GM21737 (cell line): ENCODE measurements around the gene HRC.
"Not testable (repeated sequence)": the region's sequence is repeated elsewhere in the genome, so short reads cannot be mapped to it uniquely, and the experiment has no call there.

ENCODE experiments used
- ATAC-seq: cut with Tn5 transposase; IDR thresholded peaks from one replicate; pipeline ENCODE4 v1.9.1; 2021; ENCODE audit warnings: mild to moderate bottlenecking, moderate library complexity; ENCODE audit not compliant: unreplicated experiment

Gene HRC

DNA sequence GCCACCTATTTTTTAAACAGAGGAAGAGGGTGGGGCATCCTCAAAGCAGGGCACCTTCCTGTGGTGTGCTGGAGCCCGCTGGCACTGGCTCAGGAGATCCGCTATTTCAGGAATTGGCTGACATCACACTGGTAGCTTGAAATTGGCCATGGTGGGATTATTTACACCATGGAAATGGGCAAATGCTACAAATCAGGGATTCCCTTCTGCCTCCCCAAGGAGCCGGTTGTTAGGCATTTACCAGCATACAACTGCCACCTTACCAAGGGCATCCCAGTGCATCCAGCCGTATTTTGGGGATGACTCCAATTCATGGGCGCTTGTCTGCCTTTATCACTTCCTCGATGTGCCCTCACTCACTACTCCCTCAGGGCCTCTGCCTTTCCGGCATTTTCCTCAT, 14.2 kb downstream of the HRC start:
- no peak for ATAC-seq

DNA sequence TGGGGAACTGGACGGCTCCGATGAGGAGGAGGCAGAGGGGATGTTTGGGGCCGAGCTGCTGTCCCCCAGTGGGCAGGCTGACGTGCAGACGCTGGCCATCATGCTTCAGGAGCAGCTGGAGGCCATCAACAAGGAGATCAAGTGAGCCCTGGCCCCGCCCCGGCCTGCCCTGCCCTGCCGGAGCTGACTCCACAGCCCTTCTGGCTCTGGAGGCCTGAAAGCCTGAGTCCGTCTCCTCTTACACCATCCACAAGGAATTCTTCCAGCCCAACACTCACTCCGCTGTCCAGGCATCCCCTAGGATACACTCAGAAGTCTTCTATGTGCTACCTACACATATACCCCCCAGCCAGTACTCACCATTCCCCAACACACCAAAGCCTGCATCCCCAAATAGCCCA, 18.4 kb downstream of the HRC start:
- ATAC-seq, result no peak

DNA sequence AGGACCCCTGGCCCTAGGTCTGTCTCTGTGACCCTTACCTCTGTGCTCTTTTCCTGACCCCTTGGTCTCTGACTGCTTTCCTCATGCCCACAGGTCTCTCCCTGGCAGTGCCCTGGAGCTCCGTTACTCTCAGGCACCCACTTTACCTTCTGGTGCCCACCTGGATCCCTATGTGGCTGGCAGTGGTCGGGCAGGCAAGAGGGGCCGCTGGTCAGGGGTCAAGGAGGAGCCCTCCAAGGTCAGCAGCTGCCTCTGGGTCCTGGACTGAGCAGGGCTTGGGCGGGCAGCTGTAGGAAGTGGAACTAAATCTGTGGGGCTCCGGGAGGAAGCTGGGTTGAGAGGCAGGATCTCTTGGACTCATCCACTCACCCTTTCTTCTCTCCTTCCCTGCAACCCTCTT, 19.5 kb downstream of the HRC start:
- no peak for ATAC-seq

DNA sequence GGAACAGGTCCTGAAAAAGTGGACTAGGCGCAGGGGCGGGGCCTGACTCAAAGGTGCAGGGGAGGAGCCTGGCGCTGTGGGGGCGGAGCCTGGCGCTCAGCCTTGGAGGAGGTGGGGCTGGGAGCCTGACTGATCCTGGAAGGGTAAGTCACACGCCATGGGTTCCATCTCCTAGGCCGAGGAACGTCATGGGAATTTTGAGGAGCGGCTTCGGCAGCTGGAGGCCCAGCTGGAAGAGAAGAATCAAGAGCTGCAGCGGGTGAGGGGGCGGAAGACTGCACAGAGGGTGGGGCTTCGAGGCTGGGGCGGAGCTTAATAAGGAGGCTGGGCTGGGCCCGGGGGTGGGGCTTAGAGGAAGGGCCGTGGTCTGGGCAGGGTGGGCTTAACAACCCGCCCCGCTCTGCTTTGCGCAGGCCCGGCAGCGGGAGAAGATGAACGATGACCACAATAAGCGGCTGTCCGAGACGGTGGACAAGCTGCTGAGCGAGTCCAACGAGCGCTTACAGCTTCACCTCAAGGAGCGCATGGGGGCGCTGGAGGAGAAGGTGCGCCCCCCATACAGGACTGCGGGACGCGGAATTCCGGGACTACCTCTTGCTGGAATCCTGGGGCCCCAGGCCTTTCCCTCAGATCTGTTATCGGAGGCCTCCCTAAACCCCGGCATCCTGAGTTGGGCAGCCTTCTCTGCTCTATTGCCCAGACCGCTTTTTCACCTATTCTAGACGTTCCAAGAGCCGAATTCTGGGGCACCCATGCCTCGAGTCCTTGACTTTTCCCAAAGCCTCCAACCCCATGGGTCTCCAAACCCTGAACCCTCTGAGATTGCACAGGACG, 21.4 kb downstream of the HRC start:
- ATAC-seq, result no peak

DNA sequence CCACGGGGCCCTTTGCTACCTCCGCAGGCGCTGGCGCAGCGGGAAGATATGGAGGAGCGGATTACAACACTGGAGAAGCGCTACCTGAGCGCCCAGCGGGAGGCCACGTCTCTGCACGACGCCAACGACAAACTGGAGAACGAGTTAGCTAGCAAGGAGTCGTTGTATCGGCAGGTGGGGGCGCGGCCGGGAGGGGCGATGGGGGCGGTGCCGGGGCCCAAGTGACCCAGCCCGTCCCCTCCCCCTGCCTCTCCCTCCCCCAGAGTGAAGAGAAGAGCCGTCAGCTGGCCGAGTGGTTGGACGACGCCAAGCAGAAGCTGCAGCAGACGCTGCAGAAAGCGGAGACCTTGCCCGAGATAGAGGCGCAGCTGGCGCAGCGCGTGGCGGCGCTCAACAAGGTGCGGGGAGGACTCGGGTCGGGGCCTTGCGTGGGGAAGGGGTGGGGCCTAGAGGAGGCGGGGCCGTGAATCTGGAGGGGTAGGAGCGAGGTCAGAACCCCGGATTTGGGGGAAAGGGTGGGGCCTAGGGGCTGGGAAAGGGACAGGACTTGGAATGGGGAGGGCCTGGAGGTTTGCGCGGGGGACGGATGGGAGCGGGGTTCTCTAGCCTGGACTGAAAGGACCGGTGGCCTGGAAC, 22.1 kb downstream of the HRC start:
- ATAC-seq, result no peak

DNA sequence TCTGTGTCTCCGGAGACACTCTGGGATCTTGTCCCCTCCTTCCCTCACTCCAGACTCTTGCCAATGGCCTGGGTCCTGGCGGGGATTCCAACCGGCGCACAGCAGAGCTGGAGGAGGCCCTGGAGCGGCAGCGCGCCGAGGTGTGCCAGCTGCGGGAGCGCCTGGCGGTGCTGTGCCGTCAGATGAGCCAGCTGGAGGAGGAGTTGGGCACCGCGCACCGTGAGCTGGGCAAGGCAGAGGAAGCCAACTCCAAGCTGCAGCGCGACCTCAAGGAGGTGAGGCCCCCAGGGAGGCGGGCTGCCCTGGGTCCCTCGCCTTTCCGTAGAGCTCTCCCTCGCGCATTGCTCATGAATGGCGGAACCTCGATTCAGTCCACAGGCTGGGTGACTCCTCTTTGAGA, 24.9 kb downstream of the HRC start:
- ATAC-seq, result no peak

DNA sequence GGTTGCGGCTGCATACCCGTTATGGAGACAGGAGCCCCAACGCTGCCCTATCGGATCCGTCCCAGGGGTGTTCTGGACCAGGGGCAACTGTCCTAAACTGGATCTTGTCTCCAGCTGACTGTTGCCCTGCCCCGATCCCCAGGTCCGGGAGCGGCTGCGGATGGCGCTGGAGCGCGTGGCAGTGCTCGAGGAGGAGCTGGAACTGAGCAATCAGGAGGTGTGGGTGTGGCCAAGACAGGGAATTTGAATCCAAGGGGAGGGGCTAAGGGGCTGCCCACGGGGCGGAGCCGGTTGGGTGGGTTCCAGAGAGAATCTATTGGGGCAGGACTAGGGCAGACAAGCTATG, 26.0 kb downstream of the HRC start:
- ATAC-seq, result no peak

DNA sequence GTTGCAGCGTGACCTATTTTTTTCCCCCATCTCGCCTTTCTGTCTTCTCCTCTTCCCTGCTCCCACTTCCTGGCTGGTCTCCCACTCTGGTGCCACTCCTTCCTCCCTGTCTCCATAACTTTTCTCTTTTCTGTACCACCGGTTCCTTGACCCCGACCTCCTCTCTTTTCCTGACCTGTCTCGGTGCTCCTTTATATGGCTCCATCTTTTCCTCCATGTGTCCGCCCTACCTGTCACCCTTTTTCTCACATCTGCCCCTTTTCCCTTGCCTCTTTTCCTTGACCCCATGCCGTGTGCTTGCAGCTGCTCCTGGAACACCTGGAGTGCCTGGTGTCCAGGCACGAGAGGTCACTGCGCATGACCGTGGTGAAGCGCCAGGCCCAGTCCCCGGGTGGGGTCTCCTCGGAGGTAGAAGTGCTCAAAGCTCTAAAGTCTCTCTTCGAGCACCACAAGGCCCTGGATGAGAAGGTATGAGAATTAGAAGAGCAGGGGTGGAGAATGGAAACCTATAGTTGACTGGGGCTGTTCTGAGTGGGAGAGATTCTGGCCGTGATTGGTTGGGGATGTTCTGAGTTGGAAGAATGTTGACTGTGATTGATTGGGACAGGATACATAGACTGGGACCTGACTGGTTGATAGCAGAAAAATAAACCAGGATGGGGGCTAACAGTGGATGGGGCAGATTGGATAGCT, 26.5 kb downstream of the HRC start:
- no peak for ATAC-seq

DNA sequence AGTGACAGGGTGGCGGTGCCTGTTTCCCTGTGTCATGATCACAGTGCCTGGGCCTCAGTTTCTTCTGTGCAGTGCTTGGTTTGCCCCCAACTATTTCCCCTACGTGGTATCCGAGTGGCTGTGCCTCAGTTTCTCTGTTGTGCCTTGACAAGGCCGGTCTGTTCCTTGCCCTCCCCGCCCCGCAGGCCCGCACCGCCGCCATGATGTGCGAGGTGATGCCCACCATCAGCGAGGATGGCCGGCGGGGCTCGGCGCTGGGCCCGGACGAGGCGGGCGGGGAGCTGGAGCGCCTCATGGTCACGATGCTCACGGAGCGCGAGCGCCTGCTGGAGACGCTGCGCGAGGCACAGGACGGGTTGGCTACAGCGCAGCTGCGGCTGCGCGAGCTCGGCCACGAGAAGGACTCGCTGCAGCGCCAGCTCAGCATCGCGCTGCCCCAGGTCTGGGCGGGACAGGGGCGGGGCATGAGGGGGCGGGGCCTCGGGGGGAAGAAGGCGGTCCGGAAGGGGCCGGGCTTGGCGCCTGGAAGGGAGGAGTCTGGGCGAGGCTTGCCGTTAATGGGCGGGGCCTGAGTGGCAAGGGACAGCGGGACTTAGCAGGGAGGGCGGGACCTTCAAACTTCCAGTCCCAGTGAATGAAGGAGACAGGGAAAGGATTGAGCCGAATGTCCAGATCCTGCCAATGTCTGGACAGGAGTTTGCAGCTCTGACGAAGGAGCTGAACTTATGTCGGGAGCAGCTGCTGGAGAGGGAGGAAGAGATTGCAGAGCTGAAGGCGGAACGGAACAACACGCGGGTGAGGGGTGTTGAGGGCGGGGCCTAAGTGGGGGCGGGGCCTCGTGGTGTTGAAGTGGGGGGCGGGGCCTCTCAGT, 27.3 kb downstream of the HRC start:
- ATAC-seq, result peak; percentile 85

DNA sequence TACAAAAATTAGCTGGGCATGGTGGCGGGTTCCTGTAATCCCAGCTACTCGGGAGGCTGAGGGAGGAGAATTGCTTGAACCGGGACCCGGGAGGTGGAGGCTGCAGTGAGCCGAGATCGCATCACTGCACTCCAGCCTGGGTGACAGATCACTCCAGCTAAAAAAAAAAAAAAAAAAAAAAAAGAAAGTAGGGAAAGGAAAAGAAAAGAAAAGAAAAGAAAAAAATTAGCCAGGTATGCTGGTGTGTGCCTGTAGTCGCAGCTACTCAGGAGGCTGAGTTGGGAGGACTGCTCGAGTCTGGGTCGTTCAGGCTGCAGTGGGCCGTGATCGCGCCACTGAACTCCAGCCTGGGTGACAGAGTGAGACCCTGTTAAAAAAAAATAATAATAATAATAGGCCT, 28.0 kb downstream of the HRC start:
- ATAC-seq, result not testable (repeated sequence)

DNA sequence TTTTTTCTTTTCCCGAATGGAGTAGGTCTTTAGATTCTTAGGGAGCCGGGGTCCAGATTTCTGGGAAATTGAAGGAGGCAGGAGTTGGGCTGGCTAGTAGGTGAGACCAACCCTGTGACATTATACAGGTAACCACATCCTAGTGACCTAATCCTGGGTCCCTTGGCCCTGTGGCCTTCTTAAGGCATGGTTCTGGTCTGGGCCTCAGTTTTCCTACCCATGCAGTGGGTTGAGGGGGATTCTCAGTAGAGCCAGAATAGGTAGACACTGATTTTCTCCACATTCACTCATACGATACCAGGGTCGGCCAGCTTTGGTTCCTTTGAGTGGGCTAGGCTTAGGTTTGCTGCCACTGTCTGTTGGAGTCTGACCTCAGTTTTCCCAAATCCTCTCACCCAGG, 28.6 kb downstream of the HRC start:
- no peak for ATAC-seq

DNA sequence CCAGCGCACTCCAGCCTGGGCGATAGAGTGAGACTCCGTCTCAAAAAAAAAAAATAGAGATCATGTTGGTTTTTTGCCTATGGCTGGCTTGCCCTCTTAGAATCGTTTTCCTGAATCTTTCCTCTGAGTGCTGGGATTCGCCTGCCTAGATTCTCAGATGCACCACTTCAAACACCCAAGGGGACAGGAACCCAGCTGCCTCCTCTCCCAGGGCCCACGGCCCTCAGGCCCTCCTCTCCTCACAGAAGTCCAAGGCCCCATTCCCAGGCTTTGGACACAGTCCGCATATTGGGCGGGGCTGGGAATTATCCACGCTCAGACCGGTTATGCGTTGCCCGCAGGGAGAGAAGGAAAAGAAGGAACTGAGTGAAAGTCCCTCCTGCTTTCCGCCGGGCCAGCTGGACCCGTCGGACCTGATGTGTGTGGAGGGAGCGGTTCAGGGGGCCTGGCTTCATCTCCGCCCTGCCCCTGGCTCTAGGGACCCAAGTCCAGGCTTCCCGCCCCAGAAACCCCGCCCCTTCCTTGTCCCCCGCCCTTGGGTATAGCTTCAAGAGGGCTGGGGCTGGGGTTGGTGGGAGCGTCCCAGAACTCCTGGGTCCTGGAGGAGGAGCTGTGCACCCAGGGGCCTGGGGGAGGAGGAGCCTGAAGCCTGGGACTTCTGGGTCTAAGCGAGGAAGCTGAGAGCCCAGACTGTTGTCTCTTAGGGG, 30.0 kb downstream of the HRC start:
- ATAC-seq, result no peak

DNA sequence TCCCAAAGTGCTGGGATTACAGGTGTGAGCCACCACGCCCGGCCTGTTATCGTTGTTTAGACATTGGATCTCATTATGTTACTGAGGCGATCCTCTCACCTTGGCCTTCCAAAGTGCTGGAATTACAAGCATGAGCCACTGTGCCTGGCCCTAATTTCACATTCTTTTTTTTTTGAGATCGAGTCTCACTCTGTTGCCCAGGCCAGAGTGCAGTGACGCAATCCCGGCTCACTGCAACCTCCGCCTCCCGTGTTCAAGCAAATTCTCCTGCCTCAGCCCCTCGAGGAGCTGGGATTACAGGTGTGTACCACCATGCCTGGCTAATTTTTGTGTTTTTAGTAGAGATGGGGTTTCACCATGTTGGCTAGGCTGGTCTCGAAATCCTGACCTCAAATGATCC, 31.9 kb downstream of the HRC start:
- ATAC-seq, result not testable (repeated sequence)

DNA sequence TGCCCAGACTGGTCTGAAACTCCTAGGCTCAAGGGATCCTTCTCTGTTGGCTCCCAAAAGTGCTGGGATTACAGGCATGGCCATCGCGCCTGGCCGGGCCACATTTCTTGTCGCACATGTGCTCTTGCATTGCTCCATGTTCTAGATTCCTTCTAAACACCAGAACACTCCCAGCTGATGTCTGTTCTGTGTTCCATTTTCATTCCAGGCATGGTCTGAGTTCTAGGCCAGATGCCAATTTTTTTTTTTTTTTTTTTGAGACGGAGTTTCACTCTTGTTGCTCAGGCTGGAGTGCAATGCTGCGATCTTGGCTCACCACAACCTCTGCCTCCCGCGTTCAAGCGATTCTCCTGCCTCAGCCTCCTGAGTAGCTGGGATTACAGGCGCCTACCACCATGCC, 33.4 kb downstream of the HRC start:
- not testable (repeated sequence) for ATAC-seq

DNA sequence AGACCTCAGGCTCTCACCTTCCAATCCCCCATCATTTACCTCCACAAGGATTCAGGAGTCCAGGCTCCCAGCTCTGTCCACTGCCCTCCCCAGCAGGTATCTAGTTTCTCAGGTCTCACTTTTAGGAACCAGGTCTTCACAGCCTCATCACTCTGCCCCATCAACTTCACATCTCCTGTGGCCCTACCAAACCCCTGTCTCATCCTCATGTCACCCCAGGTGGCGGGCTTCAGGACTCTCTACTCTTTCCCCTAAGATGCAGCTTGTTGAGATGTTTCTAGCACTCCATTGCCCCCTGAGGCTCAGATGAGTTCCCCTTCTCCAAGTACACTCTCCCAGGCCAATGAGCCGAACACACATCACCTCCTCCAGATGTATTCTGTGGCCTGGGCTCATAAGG, 34.3 kb downstream of the HRC start:
- no peak for ATAC-seq

DNA sequence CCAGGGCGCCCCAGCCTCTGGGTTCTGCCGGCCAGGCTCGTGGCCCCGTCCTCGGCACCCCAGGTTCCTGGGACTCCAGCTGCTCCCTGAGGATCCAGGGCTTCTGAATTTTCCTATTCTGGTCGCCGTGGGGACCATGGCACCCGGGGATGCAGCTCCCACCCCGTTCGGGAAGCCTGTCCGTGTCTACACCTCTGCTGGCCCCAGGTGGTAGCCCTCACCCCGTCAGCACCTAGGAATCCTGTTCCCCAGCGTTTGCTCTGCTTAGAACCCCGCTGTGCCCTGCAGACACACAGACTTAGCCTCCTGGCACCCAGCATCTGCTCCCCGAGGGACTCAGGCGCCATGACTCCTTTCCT, 34.9 kb downstream of the HRC start:
- no peak for ATAC-seq

DNA sequence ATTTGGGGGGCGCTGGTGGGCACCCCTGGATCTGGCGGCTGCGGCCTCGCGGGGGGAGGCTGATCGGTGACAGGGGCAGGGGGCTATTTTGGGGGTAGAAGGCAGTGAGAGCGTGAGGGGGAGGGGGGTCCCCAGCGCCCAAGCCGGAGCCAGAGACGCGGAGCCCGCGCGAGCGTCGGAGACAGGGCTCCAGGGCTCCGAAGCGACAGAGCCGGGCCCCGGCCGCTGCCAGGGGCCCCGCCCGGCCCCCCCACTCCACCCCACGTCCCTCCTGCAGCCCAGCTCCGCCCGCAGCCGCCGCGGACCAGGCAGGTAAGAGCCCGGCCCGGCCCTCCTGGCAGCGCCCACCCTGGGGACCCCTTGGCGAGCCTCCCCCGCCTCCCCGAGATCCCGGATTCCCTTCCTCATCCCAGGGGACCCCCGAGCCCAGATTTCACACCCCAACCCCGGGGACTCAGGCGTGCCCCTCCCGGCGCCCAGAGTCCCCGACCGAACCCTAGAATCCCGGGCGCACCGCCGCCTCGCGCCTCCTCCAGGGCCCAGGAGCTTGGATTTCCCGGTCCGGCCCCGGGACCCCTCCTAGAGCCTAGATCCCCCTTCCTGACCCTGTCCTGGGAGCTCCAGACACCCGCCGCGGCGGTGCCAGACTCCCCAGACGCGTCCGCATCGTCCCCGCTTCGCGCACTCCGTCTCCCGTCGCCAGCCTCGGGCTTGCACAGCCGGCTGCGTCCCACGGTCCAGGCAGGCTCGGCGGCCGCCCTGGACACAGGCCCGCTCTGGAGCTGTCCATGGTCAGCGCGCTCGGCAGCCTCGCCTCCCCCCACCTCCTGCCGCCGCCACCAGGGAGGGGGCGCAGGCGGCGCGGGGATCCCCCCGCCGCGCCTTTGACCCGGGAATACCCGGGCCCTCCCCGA, 35.5 kb downstream of the HRC start, which contains the start of gene PPFIA3:
PPFIA3 (plus strand) TSS at position 134 of the 914 bp plus-strand sequence. CDS start 8,330 bp downstream, outside the sequence.
- no peak for ATAC-seq

DNA sequence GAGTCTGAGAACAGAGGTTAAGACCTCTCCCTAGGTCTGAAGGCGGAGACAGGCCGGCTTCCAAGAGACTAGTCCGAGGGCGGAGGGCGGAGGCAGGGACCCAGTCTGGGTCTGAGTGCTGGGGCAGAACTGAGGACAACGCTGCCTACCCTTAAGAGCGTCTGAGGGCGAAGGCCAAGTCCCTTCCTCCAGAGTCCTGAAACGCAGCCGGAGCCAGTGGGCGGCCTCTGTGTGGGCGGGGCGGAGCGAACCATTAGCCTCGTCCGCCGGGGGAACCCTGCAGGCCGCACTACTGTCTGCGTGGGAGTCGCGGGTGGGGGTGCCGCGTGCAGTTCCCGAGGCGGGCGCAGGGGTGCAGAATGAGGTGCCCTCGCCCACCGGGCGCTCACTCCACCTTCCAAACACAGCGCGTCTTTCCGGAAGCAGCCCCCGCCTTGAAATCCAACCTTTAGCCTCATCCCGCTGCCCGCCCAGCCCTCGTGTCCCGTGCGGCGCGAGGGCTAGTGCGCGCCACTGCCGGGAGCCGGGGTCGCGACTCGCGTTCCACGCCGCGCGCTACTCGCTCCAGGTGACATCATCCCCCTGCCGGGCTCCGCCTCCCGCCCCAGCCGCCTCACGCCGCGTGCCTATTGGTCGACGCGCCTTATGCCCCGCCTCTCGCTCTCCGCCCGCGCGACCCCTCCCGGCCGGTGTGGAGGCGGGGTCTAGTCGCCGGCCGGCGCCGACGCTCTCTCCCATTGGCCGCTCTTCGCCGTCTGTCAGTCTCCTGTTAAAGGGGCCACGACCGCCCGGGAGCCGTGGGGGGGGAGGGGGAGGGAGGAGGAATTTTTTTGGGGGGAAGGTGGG, 36.4 kb downstream of the HRC start, which contains the start of gene C19orf73:
C19orf73 (minus strand) TSS at position 579 of the 846 bp plus-strand sequence; CDS start at position 458, 121 bp downstream.
- peak; percentile 70 for ATAC-seq
